GM18519 (cell line): Measurements from ENCODE around the gene AUTS2.

Experiments
- ATAC-seq: cut with Tn5 transposase; IDR thresholded peaks from one replicate; pipeline ENCODE4 v1.9.1; 2021; ENCODE audit warnings: mild to moderate bottlenecking, moderate library complexity; ENCODE audit not compliant: unreplicated experiment, low FRiP score

The AUTS2 gene

DNA sequence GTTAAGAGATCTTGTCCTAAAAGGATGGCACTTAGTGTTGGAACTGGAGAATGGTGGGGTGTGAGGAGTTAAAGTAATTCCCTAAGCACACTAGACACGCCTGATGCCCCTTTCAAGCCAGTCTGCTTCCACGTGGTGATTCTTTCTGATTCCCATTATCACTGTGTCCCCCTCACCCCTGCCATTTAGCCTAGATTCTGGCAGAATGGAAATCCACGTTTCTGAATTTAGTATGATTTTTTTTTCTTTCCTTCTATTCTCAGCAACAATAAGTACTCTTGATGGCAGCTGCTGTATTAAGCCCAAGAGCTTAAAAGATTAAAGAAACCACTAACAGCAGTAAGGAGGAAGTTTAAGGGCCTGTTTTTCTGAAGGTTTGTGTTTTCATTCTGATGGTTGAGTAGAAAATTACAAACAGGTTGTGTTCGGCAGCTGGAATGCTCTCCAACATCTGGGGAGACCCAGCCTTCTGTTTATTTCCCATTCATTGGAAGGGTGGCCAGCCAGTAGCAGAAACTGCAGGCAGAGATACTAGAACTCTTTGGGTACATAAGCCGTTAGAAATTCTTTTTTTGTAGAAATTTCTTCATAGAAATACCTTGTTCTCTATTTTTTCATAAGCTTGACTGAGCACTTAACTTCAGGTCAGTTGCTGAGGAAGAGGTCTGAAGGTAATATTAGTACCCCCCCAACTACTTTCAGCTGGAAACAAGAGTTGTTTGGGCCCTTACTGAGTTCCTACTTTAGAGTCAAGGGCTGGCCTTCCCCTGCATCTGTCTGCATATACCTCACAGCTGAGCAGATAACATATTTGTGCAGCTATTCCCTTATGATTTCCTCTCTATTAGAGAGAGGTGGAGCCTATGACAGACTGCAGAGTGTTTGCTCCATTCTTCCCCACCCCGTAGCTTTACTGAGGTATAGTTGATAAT, 355.1 kb downstream of the AUTS2 start:
- ATAC-seq: peak; percentile 70

DNA sequence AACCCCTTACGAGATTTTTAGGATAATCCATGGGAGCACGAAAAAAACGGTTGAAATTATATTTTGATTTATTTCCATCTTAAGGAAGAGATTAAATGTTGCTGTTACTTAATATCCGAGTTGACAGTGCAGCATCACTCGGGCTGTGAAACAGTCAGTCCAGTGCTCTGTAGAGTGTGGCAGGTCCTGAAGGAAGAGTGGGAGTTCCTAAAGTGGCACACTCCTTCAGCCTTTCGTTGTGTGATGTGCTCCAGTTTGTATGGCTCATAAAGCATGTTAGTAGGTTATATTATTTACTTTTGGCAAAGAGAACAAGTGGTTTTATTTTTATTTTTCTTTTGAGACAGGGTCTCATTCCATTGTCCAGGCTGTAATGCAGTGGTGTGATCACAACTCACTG, 358.3 kb downstream of the AUTS2 start:
- no peak for ATAC-seq

DNA sequence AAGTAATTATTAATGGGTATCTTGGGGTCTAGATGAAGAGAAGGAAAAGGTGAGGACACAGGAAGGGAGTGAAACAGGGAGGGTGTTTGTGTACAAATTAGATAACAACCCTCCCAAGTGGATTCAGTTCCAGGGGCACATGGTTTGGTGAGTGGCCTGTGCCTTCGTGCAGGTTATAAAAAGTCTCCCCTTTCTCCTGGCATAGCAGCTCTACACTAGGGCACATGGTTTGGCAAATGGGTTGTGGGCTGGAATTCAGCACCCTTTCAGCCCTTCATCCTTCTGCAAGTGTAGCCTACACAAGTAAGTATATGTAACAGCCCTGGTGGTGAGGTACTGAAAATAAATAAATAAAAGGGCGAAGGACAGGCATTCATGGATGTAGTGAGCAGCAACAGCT, 359.4 kb downstream of the AUTS2 start:
- ATAC-seq: no peak

DNA sequence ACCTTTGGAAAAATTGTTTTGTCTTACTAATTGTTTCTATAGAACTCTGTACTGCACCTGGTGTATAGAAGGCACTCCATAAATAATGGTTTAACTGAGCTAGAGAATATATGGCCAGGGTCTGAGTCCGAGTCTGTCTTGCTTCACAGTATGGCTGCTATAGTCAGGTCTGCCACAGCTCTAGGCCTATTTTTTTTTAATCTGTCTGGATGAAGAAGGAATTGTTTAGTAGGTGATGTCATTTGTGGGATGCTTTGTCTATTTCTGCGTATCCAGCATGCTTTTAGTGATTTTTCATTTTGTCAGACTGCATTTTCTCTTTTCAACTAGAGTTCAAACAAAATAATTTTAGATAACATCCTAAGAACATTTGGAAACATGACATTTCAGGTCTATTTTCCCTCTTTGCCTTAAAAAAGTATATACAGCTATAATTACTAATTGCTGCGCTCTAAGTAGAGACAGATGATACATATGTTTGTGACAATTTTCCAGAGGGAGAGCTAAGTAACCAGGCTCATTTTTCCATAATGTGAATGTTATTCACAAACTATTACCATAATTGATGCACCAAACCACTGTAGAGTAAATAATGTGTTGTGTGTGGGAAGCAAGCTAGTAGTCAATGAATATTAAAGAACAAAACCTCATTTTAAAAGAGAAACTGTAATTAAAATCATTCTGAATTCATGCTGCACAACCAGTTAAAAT, 361.7 kb downstream of the AUTS2 start:
- no peak for ATAC-seq

DNA sequence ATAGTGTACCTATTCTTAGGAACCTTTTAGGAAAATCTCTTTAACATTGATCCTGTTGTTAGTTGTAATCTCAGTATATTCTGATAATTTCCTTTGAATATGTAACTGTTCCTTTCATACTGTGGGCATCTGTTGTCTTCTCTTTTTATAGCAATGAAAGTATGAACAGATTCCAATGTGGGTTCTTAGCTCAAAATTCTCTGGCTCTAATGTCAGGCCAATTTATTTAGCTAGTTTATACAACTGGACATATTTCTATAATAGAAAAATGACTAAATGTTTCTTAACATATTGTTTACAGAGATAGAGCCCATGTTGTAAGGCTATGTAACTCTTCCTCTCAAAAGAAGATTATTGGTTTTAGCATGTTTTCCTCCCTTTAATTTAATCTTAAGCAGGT, 363.2 kb downstream of the AUTS2 start:
- ATAC-seq: no peak

DNA sequence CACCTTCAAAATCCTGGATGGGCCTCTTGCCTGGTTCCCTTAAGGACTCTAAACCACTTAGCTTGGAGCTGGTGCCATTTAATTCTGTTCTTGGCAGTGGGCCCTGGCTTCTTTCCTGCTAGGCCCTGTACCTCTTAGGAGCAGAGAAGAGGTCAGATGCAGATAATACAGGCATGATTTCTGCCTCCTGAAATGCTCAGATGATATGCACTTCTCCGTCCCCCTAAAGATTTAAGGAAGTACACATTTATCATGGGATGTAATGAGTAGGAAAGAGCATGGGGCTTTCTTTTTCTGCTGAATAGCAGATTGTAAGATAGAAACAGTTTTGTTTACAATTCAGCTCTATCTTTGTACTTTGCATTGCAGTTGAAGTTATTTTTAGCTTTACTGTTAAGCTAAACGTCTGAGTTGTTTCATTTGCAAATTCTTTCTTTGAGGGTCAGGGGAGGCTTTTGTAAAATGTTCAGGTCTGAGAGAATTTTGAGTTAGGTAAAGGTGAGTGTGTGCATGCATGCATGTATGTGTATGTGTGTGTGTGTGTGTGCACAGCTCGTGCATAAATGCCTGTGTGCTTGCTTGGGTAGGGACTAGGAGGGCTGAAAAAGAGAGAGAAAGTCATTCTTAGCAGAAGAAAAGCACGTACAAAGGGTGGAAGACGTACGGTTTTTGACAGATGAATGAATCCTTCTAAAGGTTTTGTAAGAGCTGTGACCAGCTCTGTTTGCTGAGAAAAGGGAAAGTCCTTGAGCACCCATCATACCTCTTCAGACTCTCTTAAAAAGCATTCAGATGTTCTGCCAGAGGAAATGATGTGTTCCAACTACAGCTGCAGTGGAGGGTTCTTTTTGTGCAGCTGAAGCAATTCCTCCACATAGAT, 364.2 kb downstream of the AUTS2 start:
- ATAC-seq: peak; percentile 45

DNA sequence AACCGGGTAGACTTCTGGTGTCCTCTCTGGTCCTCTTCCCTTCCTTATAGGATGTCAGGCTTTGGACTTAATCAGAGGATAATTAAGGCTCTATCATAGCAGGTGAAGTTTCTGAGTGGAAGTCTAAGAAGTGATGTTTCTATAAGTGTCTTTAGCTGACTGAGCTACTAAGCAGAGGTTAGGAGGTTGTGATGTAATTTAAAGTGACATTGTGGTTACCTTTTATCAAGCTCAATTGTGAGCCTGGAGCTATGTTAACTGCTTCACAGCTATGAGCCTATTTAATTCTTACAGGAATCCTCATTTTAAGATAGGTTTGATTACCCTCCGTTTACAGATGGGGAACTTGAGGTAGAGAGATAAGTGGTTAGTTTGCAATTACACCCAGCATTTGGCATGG, 365.1 kb downstream of the AUTS2 start:
- ATAC-seq: no peak

DNA sequence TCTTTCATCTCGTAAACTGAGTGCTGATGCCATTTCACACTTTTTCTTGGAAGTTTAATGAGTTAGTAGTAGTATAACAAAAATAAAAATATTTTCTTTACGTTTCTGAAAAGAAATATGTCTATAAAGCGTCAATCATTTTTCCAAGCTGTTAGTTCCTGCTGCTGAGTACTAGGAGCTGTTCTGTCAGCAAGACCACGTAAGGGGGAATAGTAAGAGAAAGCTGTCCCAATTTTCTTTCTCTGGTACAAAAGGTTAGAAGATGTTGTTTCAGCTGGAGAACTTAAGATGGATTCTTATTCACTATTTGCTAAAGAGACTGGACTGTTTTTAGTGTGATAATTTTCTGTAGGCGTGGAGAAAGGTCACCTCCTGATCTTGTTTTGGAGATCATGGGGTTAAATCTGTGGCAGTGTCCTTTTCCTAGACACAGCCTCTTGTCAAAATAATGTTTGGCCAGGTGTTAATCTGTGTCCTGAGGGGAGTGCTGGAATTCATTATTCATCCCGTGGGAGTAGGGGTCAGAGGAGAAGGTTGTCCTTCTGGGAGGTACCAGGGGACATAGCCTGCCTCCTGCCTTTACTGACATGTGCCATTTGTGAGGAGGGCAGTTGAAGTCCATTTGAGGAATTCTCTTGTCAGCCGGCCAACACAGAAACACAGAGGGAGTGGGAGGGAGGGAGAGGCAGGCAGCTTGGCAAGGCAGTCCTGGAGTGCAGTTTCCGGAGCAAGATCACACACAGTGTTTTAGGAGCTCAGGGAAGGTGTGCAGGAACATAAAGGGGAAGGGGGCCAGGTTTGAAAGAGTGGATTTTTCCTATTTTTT, 368.7 kb downstream of the AUTS2 start:
- ATAC-seq: no peak

DNA sequence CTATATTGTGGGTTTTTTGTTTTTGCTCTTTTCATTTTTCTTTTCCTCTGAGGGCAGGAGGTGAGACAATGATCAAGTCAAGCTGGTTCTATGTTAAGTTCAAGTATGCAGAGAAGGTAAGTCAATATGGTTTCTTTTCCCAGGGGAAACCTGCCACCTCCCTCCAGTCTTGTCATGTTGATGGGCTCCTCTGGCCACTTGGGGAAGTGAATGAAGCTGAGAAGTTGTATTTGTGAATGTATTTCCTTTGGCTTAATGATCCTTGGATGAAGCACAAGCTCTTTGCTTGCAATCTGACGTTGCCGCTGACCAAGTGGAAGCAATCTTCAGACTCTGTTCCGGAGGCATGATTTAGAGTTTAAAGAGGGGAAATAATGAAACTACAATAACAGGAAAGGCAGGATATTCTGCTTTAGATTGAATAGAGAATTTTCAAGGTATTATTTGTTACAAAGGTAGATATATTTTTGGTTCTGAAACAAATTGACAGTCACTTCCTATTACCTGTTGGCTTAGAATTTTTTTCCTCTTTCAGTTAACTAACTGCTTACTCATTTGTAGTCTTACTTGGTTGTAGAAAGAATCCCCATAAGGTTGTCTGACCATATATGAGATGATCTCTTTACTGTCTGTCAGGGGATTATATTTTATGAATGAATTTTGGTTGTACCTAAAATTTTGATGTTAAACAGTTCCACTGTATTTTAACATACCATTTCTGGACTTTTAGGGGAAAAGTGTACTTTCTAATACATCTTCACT, 369.6 kb downstream of the AUTS2 start:
- peak; percentile 63 for ATAC-seq

DNA sequence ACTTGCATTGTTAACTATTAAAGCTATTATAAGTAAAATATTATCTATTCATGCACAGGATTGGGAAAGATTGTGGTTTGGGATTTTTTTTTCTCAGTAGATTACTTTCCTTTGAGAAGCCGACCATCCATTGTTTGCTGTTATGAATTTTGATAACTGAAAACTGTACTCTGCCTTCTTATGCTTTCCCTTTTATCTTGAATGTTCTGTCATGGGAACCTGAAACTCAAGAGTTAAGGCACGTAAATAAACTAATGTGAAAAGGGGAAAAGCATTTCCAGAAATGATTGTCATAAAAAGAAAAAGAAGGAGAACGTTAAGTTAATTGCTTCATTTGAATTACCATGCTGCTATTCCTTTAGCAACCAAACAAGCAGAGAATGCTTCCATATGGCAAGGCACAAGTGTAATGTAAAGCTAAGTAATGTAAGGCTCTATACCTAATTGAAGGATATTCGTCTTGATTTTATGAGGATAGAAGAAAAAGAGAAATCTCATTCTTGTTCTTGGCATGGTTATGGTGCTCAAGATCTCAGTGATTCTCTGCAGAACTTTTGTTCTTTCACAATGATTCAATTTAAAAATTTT, 370.8 kb downstream of the AUTS2 start:
- ATAC-seq: no peak

DNA sequence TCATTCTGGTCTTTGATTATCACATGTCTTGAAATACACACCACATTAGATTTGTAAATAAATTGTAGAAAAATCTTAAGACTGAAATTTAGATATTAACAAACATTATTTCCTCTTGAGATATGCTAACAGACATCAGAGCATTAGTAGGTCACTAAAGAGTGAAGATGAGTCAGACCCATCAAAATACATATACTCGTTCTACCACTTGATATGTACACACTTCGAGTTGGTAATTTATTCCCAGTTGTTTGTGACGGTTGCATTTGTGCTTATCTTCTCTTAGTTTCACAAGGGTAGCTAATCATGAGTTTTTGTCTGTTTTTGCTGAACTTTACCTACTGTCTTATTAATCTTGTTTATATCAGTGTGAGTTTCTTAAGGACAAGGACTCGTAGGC, 383.4 kb downstream of the AUTS2 start:
- ATAC-seq: no peak

DNA sequence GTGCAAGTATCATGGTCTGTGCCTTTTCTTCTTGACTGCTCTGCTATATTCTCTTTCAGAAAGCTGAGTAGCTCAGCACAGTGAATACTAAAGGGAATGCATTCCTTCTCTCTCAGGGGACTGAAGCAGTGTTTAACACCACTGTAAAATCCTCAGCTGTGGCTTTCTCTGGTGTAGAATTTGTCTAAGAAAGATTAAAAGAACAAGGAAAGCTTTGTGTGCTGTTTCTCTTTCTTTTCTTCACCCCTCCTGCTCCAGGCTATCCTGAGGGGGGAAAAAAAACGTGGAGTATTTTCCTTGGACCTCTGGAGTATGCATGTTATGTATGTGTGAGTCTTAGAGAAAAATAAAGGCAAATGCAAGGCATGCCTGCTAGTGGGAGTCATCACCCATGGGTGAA, 383.9 kb downstream of the AUTS2 start:
- no peak for ATAC-seq

DNA sequence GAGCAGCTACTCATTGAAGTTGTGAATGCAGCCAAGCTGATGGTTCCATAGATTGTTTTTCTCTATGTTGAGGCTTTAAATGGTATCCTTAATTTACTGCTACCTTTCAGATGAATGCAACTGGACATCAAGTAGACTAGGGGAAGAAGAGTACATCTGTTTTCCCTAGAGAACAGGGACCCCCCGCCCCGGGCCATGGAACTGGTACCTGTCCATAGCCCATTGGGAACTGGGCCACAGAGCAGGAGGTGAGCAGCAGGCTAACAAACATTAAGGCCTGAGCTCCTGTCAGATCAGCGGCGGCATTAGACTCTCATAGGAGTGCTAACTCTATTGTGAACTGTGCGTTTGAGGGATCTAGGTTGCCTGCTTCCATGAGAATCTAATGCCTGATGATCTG, 391.3 kb downstream of the AUTS2 start:
- ATAC-seq: no peak

DNA sequence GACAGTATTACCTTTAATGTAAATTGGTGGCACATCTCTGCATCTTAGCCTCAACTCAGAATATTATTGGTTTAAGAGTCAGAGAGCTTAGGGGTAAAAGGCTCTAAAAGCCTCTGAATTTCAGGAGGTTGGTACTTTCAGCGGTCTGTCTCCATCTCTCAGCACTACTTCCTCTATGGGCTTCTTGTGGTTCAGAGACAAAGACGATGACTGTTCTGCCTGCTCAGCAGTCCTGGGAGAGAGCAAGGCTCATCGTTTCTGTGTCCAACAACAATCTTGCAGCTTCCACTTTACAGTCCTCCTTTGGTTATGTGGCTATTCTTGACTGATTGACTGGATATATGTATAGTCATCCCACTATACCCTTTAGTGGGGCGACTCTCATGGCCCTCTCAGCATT, 394.7 kb downstream of the AUTS2 start:
- ATAC-seq: no peak

DNA sequence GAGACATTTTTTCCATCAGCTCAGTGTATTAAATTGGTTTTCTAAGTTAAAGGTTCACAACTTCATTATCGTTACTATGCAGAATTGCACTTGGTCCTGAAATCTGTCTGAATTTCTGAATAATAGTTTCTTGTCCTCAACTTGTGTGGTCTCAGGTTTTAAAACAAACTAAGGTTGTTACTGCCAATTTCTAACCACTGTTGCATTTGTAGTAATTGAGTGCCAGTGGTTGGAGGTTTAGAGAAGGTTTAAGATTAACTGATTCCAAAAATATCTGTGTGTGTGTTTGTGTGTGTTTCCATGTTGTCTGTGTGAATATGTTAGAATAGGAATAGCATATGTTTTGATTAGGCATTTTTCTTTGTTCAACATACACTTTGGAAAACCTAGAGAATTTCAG, 395.9 kb downstream of the AUTS2 start:
- no peak for ATAC-seq

DNA sequence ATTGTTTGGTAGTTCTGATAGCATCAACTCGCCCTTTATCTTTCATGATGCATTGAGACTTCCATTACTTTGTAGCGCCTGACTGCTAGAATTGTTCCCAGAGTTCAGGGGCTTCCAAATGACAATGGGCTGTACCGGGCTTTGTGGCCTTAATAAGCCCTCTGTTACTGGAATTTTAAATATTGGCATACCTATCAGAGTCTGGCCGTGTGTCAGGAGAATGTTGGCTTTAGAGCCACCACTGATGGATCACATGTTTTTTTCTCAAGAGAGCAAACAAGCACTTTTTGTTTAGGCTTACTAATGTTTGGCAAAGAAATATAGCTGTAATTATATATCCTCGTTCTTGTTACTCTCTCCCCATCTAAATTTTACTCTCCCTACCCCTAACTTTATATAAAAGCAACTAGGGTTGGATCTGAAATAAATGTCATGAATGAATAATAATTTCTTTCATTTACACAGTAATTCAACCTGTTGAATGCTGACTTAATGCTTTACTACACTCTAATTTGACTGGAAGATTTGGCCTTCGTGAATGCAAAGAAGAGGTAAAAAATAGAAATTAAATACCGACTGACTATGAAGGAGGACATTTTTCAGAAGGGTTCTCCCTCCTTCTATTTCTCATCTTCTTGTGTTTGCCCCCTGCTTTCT, 396.7 kb downstream of the AUTS2 start:
- no peak for ATAC-seq

DNA sequence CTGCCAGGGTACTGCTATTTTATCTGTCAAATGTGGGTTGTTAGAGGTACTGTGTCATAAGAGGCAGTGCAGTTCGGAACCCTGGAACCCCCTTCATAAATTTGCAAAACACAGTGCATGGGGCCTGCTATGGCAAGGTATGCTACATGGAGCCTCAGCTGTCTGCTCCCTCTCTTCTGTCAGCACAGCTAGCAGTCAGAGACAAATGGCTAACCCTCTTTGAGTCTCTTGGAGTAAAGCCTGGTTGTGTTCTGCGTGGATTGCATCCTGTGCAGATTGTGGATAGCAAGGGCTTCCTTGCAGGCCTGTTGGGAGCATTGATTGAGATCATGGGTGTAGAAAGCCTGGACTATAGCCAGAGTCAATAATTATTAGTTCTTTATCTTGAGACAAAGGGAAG, 397.8 kb downstream of the AUTS2 start:
- ATAC-seq: no peak

DNA sequence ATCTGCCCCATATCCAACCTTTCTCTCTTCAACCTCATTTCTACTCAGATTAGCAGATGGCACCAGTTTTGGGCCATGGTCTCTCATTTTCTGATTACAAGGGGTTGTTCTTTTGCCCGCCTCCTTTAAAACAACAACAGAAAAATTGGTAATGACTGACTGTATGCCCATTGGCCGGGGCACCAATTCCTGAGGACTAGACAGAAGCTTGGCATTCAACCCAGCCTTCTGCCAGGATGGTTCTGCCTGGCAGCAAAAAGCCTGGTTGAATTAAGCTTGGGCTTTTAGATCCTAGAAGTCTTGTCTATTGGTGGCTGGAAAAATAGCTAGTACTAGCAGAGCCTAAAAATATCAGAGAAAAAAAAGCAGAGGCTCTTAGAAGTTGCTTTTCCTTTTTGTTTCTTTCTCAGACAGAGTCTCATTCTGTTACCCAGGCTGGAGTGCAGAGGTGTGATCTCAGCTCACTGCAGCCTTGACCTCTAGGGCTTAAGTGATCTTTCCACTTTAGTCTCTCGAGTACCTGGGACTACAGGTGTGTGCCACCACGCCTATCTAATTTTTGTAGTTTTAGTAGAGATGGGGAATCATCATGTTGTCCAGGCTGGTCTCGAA, 402.6 kb downstream of the AUTS2 start:
- ATAC-seq: no peak
